ENCODE results near the gene WBP1L.

Gene WBP1L

DNA sequence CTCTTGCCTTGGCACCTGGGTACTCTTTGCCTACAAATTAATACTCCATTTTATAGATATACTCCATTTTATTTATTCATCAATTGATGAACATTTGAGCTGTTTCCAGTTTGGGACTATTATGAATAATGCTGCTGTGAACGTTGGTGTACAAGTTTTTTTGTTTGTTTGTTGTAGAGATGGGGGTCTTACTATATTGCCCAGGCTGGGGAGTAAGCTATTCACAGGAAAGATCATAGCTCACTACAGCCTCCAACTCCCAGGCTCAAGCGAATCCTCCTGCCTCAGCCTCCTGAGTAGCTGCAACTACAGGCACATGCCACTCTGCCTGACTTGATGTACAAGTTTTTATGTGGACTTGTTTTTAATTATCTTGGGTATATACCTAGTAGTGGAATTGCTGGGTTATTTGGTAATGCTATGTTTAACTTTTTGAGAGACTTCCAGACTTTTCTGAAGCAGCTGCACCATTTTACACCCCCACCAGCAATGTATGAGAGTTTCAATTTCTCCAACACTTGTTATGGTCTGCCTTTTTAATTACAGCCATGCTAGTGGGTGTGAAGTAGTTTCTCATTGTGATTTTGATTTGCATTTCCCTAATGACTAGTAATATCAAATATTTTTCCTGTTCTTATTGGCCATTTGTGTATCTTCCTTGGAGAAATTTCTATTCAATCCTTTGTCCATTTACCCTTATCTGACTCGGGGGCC, 15.9 kb downstream of the WBP1L start:
- no peak for DNase-seq (ENCODE audit: low read depth in 2 of 2)

DNA sequence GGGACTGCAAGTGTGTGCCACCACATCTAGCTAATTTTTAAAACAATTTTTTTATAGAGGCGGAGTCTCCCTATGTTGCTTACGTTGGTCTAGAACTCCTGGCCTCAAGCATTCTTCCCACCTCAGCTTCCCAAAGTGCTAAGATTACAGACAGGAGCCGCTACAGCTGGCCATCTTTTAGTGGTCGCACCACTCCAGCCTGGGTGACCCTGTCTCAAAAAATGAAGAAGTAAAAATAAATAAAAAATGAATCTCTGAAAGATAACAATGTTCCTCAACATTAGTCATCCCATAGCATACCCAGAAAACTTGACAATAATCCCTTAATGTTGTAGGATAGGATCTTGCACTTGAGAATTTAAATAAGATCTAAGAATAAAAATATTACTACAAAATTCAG, 18.2 kb downstream of the WBP1L start:
- no peak for DNase-seq (ENCODE audit: low read depth in 2 of 2)

DNA sequence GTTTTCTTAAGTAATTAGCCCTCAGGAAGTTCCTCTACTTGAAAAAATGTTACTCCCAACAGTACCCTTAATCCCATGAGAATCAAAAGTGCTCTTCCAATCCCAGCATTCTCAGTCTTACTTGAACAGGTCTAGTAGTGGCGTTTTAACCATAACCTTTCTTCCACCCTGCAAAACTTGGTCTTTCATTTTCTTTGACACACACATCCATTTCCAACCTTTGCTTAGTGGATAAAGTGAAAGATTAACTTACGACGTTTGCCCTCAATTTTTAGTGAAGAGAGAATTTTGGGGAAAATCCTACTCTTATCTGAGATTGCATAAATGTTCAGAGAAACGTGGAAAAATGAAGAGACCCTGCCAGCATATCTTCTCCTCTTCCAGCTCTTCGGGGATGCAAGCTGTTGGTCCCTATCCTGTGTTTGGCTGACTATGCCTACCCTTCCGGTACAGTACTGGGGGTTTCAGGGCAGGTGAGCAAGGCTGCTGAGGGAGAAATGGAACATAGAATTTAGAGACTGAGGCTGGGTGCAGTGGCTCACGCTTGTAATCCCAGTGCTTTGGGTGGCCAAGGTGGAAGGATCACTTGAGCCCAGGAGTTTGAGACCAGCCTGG, 18.8 kb downstream of the WBP1L start:
- DNase-seq (ENCODE audit: low read depth in 2 of 2), result no peak

DNA sequence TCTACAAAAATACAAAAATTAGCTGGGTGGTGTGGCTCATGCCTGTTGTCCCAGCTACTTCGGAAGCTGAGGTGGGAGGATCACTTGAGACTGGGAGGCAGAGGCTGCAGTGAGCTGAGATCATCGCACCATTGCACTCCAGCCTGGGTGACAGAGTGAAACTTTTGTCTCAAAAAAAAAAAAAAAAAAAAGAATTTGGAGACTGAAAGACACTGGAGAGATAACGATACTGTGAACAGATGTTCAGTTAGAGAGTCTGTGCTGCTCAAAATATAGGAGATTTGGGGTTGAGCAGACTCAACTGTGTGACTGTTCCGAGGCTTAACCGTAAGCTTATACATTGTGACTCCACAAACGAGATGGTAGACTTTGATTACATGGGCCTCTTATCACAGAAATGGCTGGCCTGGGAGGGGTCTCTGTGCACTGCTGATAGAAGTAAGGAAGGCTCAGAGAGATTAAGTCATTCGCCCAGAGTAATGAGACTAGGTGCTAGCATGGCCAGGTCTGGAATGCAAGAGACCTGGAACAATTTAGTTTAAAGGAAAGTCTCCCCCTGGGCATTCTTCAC, 19.4 kb downstream of the WBP1L start:
- no peak for DNase-seq (ENCODE audit: low read depth in 2 of 2)

DNA sequence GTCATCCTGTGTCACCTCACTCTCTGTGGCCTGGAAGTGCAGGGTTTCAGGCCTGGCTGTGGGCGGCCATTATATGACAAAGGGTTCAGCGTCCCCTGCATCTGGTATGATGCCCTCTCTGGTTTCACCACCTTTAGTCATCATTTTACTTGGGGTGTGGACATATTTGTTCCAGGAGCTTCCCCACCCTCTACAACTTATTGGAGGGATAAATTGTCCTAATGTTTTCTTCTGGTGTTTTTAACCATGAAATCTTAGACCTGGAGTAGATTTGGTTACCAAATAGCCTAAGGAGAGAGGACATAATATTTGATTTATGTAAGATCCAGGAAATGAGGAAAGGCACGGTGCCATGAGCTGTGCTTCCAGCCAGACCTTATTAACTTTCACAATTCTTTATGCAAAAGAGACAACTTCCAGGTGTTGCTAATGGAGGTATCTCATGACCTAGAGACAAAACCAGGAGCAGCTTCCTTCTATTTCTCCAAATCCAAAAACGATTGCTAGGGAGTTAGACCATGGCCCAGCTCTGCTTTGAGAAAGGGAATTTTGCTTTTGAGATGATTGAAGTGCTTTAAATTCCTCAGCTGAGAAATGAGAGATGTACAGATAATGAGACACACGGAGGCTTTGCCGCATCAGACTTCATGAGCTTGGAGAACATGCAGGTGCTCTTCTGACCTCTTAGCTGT, 20.9 kb downstream of the WBP1L start:
- DNase-seq (ENCODE audit: low read depth in 2 of 2), result no peak

DNA sequence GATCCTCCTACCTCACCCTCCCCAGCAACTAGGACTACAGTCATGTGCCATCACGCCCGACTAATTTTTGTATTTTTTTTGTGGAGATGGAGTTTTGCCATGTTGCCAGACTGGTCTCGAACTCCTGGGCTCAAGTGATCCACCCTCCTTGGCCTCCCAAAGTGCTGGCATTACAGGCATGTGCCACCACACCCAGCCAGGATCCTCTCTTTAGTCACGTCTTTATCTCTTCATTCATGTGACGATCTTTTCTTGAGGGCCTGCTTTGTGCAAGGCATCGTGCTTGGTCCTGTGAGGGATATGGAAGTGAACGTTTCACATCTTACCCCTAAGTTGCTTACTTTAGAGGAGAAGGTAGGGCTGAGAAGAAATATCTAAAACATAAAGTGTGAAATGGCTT, 21.6 kb downstream of the WBP1L start:
- no peak for DNase-seq (ENCODE audit: low read depth in 2 of 2)

DNA sequence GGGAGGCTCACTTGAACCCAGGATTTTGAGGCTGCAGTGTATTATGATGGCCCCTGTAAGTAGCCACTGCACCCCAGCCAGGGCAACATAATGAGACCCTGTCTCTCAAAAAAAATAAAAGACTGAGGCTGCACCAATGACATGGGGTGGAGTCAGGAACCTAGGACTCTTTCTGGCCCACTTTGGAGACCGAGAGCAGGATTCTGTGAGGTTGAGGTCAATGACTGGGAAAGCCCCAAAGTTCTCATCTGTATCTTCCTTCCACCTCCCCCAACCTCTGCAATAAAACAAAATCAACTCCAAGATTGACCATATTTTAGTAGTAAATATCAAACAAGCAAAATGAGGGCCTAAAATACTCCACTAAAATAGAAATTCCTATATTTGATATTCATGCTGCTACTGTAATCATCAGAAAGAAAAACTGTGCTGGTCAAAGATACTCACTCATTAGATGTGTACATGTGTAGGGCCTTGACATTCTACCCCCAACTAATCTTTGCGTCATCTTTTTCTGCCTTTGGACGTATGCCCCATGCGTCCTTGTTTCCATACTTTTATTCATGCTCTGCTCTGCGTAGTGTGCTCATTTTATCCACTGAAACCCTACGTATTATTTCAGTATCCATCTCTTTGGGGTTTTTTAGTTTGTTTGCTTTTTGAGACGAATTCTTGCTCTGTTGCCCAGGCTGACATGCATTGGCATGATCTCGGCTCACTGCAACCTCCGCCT, 23.8 kb downstream of the WBP1L start:
- DNase-seq (ENCODE audit: low read depth in 2 of 2), result no peak

DNA sequence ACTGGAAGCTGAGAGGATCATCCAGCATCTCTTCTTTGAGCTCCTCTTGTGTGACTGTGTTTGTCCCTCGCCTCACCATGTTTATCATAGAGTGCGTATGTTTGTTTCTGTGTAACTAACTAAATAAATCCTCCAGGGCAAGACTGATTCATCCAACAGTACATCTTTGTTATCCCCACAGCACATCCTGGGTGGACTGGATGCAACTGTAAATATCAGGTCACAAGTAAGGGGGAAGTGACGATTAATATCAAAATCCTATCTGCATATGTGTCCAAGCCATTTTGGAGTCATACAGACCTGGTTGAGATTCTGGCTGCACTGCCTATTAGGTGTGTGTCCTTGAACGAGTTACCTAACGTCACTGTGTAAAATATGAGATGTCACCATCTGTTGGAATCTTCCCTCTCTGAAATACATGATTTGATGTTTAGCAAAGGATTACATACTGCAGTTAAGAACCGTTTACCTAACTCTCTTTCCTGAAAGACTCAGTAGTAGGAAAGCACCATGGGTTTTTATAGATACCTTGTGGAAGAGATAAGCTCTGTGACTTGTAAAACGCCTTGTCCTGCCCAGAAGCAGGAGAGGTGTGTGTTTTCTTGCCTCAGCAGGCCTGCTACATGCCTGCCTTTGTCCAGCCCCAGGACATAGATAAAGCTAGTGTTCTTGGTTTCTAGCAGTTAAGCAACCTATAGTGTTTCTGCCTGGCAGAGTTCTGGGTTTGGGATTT, 25.8 kb downstream of the WBP1L start:
- DNase-seq (ENCODE audit: low read depth in 2 of 2), result no peak

DNA sequence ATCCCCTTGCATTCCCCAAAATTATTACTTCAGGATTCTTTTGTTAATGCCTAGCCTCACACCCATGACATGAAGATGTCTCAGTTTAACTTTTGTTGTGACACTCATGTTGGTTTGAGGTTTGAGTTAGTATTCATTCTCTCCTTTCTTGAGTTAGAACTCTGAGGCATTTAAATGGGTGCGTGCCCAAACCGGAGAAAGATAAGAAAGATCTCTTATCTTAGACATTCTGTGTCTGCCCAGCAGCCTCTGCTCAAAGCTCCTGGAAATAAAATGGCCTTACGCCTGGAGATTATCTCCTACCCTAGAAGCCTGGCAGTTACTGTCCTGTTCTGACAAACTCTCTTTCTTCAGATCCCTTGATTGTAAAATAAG, 26.3 kb downstream of the WBP1L start:
- no peak for DNase-seq (ENCODE audit: low read depth in 2 of 2)

DNA sequence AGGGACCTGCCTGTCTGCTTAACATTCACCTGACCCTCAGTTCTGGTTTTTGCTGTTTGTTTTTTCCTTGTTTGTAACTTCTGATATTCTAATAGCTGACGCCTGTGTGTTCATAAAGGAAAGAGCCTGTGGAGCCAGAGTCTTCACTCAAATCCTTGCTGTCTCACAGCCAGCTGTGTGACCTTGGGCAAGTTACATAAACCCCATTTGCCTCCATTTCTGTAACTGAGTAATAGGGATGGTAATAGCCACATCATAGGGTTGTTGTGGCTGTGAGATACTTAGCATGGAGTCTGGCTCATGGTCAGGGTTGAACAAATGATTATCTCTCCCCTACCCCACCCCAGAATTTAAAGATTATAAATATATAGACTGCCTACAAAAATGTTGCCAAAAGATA, 27.0 kb downstream of the WBP1L start:
- DNase-seq (ENCODE audit: low read depth in 2 of 2), result no peak

DNA sequence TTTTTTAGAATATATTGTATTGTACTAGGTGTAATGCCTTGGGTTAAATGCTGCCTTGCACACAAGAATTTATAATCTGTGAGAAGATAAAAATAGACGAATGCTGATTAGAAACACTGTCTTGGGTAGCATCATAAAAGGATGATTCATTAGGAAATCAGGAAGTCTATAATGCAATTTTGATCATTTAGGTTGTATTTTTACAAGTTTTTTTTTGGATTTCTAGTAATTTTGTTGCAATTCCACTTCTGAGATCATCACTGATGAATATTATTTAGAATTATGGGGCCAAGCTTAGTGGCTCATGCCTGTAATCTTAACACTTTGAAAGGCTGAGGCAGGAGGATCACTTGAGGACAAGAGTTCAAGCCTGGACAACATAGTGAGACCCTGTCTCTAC, 29.6 kb downstream of the WBP1L start:
- DNase-seq (ENCODE audit: low read depth in 2 of 2), result no peak

DNA sequence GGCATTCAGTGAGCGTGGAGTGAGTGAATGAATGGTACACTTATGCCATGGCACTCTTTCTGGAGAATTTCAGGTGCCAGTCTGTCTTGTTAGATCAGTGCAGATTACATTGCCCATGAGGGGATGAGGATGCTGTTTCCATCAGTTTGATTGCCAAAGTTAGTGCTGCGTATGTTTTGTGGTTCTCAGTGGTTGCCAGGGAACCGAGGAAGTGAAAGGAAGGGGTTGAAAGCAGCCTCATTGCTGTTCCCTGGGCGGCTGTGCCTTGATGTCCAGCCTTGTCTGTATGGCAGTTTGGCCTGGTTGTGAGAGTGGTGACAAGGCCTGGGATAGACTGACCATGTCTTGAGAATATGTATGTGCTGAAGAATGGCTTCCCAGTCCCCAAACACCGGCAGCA, 30.2 kb downstream of the WBP1L start:
- DNase-seq (ENCODE audit: low read depth in 2 of 2), result no peak

DNA sequence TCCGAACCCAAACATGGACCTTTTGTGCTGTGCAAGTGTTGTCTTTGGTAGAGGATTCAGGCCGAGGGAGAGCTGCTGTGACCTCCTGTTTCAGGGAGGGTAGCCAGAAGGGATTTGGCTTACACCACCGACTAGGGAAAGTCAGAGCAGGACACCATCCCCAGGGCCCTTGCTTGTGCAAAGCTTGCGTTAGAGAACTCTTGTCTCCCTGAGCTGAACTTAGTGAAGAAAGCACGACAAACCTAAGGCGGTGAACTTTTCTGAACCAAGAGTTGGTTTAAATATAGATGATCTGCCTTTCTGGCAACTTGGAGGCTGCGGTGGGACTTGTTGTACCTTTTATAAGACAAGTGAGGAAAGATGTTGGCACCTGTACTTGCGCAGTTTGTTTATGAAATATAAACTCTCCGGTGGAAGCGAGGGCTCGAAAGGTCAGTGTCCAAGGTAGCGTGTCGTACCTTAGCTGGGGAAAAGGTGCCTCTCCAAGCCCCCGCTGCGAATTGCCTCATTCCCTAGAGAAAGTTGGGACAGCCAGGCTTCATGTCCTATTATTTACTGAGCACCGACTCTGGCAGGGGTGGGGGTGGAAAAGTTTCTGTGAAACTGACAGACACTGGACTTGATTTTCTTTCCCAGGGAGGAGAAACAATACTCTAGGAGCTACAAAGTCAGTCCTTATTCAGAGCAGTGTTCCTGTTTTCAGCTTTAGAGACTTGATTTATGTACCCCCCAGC, 31.6 kb downstream of the WBP1L start:
- DNase-seq (ENCODE audit: low read depth in 2 of 2), result no peak

DNA sequence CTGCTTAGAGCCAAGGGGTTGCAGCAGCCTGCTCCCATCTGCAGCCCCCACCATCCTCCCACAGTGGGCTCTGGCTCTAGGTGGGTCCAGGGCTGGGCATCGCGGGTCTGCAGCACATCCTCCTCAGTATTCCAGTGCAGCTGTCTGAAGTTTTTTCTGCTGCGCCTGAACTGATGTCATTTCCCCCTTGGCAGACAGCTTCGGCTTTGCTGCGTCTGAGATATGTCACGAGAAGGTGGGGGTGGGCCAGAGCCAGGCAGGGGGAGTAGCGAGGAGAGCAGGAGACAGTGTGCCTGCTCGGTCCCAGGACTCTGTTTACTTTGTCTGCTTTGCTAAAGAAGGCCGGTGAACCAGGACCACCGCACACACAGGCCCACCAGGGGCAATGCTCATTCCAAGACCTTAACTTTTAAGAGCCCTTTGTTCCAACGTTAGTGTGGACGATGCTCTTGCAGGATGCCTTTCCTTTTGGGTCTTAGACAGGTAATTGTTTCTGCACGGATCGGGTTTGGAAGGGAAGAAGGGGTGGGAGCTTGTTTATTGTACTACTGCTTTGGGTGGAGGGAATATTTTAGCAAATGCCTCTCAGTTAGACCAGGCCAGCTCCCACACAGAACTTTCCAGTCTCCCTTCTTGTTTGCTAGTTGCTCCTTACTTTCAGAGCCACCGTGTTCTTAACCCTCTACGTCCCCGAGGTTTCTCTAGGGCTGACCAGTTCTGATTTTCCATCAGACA, 32.4 kb downstream of the WBP1L start:
- no peak for DNase-seq (ENCODE audit: low read depth in 2 of 2)

DNA sequence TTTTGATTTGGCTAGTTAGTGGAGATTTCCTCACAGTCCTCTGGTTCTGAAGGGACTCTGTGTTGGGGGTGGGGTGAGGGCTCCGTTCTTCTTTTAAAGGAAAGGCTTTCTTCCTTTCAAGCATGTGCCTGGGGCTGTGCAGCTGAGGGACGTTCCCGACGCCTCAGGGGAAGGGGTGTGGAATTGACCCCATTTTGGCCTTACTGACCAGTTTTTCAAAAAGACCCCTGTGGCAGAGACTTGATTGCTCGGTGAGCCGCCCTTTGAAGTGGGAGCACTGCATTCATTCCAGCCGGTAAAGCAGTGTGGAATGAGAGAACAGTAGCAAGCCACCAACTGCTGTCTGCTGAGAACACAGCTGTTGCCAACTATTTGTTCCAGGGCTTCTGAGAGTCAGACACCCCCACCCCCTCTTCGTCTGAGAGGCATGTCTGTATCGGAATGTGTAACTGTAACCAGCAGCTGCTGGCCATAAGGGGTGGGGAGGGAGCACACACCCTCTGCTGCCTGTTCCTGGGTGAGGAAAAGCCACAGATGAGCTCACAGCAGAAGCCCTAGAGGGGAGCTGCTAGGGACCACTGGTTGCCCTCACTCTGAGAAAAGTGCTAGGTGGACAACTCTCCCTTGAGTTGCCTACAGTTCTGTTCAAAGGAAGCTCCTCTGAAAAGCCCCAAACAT, 33.2 kb downstream of the WBP1L start:
- DNase-seq (ENCODE audit: low read depth in 2 of 2), result no peak

DNA sequence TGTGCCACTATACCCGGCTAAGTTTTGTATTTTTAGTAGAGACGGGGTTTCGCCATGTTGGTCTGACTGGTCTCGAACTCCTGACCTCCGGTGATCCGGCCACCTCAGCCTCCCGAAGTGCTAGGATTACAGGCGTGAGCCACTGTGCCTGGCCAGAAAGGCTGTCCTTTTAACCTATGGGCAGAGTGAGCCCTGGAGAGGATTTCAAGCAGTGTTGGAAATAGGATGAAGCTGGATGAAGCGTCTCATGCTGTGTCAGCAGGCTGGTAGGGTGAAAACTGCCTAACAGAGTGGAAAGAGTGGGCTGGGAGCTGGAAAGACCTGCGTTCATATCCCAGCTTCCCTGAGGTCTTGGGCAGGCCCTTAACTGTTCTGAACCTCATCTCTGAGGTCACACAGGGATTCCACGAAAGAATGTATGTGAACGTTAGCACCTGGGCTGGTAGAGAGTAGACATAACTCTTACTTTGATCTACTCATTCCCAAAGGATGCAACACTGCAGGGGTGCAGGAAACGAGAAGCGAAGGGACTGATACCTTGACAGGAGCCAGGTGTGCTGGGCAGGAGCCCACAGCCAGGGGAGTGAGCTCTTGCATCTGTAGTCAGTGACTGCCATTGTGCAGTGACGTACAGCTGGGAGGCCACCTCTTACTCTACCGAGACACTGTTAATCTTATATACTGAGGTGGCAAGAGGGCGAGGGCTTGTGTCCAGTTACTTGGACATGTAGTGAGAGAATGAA, 34.1 kb downstream of the WBP1L start:
- no peak for DNase-seq (ENCODE audit: low read depth in 2 of 2)

DNA sequence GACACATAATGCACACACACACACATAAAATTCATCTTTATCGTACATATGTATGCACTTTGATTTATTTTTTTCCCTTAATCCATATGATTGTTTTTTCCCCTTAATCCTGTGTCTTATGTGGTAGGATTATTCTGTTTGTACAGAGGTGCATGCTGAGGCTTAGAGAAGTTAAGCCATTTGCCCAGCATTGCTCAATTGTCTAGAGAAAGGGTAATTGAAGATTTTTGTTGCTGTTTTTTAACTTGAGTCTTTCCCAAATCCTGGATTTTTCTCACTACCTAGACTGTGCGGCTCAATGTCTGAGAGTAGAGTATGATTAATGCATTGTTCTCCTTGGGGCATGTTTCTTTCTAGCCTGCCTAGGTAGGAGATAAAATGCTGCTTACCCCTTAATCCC, 35.0 kb downstream of the WBP1L start:
- DNase-seq (ENCODE audit: low read depth in 2 of 2), result no peak

DNA sequence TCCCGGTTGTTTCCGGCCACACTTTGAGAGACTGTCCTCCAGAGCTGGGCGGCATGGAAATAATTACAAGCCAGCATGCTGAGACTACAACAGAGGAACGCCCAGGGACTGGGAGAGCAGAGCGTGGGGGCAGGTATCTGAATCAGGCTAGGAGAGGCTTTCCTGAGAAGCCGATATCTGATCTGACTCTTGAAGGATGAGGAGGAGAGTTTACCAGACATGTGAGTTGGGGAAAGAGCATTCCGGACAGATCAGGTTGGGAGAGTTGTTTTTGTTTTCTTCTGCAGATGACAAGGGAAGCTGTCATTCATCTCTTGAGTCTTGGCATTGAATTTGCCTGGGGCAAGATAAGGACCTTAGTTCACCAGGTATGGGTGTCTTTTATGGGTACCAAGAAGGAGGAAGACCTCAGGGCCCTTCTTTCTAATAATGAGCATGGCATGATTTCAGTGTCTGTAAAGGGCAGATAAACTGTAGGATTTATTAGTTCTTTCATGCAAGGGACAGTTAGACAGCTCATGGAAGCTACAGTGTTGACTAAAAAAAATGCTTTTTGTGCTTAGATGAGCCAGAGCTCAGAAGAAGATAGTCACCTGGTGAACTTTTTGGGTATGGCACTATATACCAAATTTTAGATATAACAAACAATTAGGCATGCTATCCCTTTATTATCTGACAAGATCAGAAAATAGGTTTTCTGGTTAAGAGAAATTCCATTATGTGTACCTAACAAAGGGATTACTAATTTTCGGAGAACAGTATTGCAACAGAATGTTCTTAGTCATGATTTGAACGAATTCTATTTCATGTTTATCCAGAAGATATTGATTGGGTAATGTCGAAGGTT, 36.2 kb downstream of the WBP1L start:
- no peak for DNase-seq (ENCODE audit: low read depth in 2 of 2)

All from stimulated activated CD4-positive, alpha-beta T cell treated with anti-CD3 and anti-CD28 coated beads, Interleukin-15, amount 100 ng/mL, for 48 hours (primary cell).